Stimulated activated CD4-positive, alpha-beta T cell treated with anti-CD3 and anti-CD28 coated beads, Interleukin-15, amount 100 ng/mL, for 48 hours (primary cell): ENCODE data around the gene SEH1L.
A peak's percentile ranks its signal among the peaks of the same experiment; 100 is the strongest.
"Not testable (repeated sequence)": the region's sequence is repeated elsewhere in the genome, so short reads cannot be mapped to it uniquely, and the experiment has no call there.

Experiments used
- DNase-seq, 2 donors: peaks; one replicate each; pipeline ENCODE4 v3.0.0-alpha.2; 2020; ENCODE audit warnings: low read depth in 2 of 2

The SEH1L gene

GRCh38 chr18:12947285-12948049, at the start of gene SEH1L:
TSS of gene SEH1L (plus strand) at chr18:12948011. CDS start at chr18:12948122, 111 bp downstream.
- peak; percentile 100 for DNase-seq

GRCh38 chr18:12901208-12901607, 46.6 kb upstream of the SEH1L start:
- not testable (repeated sequence) for DNase-seq

DNA sequence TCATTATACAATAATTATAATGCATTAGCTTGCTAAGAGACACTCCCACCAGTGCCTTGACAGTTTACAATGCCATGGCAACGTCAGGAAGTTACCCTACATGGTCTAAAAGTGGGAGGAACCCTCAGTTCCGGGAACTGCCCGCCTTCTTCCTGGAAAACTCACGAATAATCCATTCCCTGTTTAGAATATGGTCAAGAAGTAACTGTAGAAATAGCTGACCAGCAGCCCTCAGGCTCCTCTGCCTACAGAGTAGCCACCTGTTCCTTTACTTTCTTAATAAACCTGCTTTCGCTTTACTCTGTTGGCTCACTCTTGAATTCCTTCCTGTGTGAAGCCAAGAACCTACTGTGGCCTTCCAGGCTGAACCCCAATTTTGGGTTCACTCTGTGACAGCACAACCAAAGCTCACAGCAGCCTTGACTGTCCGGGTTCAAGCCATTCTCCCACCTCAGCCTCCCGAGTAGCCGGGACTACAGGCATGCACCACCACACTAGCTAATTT, 43.7 kb upstream of the SEH1L start:
- peak in 1 of 2 donors; percentile 22 for DNase-seq

DNA sequence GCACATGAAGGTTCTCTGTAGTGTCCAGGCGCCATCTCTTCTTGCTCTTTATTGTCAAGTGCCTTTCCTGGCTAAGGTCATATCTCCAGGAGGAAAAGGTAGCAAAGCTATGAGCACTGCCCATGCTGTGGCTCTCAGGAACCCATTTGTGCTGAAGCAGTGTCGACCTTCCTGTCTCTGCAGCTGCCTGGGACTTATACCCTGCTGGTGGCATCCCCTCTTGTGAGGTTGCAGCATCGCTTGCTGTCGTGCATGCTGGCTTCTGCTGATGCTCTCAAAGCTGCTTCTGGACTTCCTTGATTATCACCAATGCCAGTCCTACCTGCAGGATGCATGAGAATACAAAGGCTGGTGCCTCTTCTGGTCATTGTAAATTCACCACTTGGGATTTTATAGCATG, 41.7 kb upstream of the SEH1L start:
- DNase-seq: no peak

- no peak for DNase-seq
These were observed 41.0 kb upstream of the SEH1L start for GRCh38 chr18:12906773-12907172.

- no peak for DNase-seq
These were observed 40.4 kb upstream of the SEH1L start for GRCh38 chr18:12907258-12907925.

GRCh38 chr18:12908706-12909105, 39.1 kb upstream of the SEH1L start:
- DNase-seq: no peak

GRCh38 chr18:12911025-12911928, 36.5 kb upstream of the SEH1L start:
- peak in 1 of 2 donors; percentile 51 for DNase-seq

- no peak for DNase-seq
These were observed 35.7 kb upstream of the SEH1L start for GRCh38 chr18:12911929-12912703.

- DNase-seq: no peak
These were observed 26.6 kb upstream of the SEH1L start for GRCh38 chr18:12921178-12921577.

DNA sequence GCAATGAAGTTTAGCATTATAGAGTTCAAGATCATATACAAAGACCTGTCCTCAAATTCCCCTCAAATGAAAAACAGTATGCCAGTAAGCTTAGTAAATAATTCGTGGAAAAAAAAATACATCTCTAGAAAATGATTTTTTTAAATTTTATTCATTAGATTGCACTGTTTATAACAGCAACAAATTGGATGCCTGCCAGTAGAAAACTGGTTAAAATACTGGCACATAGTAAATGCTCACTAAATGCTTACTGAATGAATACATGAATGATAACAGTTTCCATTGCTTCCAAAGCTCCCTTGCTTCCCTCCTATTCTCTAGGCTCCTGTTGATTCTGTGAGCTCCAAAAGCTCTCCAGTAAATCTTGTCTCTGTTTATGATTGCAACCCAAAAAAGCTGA, 25.5 kb upstream of the SEH1L start:
- no peak for DNase-seq

- DNase-seq: no peak
These were observed 23.2 kb upstream of the SEH1L start for GRCh38 chr18:12924616-12925015.

- no peak for DNase-seq
These were observed 19.6 kb upstream of the SEH1L start for GRCh38 chr18:12928206-12928605.

- DNase-seq: no peak
These were observed 19.2 kb upstream of the SEH1L start for GRCh38 chr18:12928641-12929040.

- no peak for DNase-seq
These were observed 18.2 kb upstream of the SEH1L start for GRCh38 chr18:12929477-12930083.

GRCh38 chr18:12930376-12930775, 17.4 kb upstream of the SEH1L start:
- no peak for DNase-seq

DNA sequence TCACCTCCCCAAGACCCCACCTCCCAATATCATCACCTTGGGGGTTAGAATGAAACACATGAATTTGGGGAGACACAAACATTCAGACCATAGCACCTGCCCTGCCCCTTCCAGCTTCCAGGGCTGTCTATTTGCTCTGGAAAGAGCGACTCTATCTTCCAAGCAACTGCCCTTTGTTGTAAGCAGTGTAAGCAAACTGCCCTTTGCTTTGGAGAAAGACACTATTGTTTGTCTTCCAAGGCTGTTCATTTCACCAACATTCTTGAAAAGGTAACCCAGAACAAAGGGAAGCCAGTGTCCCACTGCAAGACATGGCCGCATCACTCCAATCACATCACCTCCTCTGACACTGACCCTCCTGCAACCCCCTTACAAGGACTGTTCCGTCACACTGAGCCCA, 16.9 kb upstream of the SEH1L start:
- DNase-seq: no peak

DNA sequence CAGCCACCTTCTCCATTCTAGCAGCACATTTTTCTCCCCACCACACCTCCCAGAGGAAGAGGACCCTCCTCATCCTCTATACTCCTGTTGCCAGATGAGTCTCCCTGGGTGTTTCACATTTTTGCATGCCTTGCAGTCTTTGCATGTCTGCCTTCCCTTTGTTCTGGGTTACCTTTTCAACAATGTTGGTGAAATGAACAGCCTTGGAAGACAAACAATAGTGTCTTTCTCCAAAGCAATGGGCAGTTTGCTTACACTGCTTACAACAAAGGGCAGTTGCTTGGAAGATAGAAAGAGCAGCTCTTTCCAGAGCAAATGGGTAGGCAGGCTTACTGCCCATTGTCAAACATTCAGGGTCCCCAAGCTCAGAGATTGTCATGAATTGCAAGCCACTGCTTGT, 14.5 kb upstream of the SEH1L start:
- no peak for DNase-seq

DNA sequence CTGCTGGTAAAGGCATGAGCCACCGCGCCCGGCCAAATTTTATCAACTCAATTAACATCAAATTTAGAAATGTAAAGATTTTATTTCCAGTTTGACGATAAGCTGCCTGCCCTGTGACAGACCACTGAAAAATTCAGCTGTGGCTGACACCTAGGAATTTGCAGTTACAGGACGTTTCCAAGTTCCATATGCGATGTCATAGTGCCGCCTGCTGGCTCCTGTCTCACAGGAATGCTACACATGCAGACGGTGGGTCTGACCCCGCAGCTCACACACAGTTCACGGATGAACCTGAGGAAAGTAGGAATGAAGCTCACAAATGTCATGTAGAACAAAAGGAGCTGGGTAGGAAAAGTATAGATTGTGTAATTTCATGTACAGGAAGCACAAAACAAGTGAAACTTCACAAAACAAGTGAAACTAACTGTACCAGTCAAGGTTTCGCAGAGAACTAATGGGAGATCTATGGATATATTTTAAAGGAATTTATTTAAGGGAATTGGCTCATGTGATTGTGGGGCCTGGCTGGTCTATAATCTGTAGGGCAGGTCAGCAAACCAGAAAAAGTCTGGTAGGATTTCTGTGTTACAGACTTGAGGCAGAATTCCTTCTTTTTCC, 13.2 kb upstream of the SEH1L start:
- DNase-seq: peak; percentile 45 to 66

DNA sequence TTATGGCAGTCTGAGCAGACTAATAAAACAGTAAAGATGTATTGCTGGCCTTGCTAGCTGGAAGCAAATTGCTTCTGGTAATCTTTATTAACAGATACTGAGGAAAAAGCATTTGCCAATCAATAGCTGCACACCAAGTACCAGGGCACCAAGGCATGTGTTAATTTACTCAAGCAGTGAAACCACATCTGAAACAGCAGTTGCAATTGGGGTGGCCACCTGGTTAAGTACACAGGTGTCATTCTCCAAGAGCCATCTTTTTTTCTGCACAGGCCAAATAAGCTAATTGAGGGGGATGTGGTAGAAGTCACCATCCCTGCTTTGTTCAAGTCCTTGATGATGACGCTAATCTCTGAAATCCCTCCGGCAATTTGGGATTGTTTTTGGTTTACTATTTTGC, 8.6 kb upstream of the SEH1L start:
- no peak for DNase-seq
